ENCODE measurements around the gene APEX1. TPM values are rescaled to one million over a fixed set of nuclear protein-coding genes. Genes with fewer than 3 reads are reported as not detected.
"Not testable (repeated sequence)": the region's sequence is repeated elsewhere in the genome, so short reads cannot be mapped to it uniquely, and the experiment has no call there.

Gene APEX1
- total and polyA plus RNA-seq, 2 donors, result 128 to 159 TPM

- Histone ChIP-seq H3K4me3 (ENCODE audit: low read length in 2 of 2) (no peak overlapping the region), H3K27ac (ENCODE audit: low read depth in 1 of 2, low read length in 1 of 2) (peak overlapping the region; percentile 73 to 74), H3K4me1 (ENCODE audit: control insufficient read depth in 2 of 2, insufficient read depth in 2 of 2, low read length in 2 of 2) (peaks cover 9 to 13% of the 10 kb centered on the region in 2 donors), H3K36me3 (ENCODE audit: control insufficient read depth in 2 of 2, insufficient read depth in 2 of 2, low read length in 1 of 2) (peaks cover 8 to 10% of the 10 kb centered on the region in 2 donors), H3K27me3 (ENCODE audit: control insufficient read depth in 2 of 2, insufficient read depth in 1 of 2, low read length in 1 of 2) (no peaks in the 10 kb centered on the region), H3K9me3 (ENCODE audit: control insufficient read depth in 2 of 2, insufficient read depth in 1 of 2, low read length in 1 of 2) (no peaks in the 10 kb centered on the region)
- no peak for DNase-seq (ENCODE audit: low read depth in 6 of 9, low spot score in 9 of 9)
- 78% methylated on average over 2 of the region's 2 CpGs for WGBS
Observed at GRCh38 chr14:20441461-20441860, 13.6 kb upstream of the APEX1 start.

DNA sequence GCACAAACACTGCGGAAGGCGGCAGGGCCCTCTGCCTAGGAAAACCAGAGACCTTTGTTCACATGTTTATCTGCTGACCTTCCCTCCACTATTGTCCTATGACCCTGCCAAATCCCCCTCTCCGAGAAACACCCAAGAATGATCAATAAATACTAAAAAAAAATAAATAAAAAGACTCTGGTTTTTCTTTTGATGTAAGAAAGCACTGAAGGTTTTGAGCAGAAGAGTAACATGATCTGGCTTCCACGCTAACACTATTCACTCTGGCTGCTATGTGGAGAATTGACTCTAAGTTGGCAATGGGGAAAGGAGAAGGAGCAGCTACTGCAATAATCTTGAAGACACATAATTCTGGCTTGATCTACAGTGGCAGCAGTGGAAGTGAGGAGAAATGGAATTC lies 11.4 kb upstream of the APEX1 start:
- H3K4me3 ChIP-seq (ENCODE audit: low read length in 2 of 2); H3K27ac ChIP-seq (ENCODE audit: low read depth in 1 of 2, low read length in 1 of 2); H3K27me3 ChIP-seq (ENCODE audit: control insufficient read depth in 2 of 2, insufficient read depth in 1 of 2, low read length in 1 of 2); H3K9me3 ChIP-seq (ENCODE audit: control insufficient read depth in 2 of 2, insufficient read depth in 1 of 2, low read length in 1 of 2); DNase-seq (ENCODE audit: low read depth in 6 of 9, low spot score in 9 of 9): not testable (repeated sequence)
- WGBS, result 98% methylated on average over 2 of the region's 4 CpGs
- Histone ChIP-seq H3K4me1 (ENCODE audit: control insufficient read depth in 2 of 2, insufficient read depth in 2 of 2, low read length in 2 of 2) (peaks cover 9 to 13% of the 10 kb centered on the region in 2 donors), H3K36me3 (ENCODE audit: control insufficient read depth in 2 of 2, insufficient read depth in 2 of 2, low read length in 1 of 2) (peaks cover 30 to 31% of the 10 kb centered on the region in 2 donors)

DNA sequence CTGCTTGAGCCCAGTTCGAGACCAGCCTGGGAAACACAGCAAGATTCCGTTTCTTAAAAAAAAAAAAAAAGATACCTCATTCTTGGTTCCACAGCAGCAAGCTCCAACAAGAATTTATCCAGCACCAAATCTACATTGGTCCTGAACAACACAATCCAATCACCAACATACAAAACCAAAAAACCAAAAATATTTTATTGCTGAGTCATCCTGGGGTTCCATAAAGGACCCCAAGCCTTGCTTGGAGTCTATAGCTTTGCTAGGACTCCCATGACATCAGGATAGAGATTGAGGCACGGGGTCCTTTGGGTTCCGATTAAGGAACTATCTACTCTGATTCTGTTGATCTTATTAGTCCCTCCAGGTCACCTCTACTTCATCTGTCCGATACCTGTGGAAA lies 8.1 kb upstream of the APEX1 start:
- Histone ChIP-seq H3K4me3 (ENCODE audit: low read length in 2 of 2) (no peak overlapping the region), H3K36me3 (ENCODE audit: control insufficient read depth in 2 of 2, insufficient read depth in 2 of 2, low read length in 1 of 2) (peaks cover 52 to 53% of the 10 kb centered on the region in 2 donors), H3K4me1 (ENCODE audit: control insufficient read depth in 2 of 2, insufficient read depth in 2 of 2, low read length in 2 of 2) (peaks cover 0 to under 1% of the 10 kb centered on the region in 2 donors), H3K9me3 (ENCODE audit: control insufficient read depth in 2 of 2, insufficient read depth in 1 of 2, low read length in 1 of 2) (no peaks in the 10 kb centered on the region), H3K27ac (ENCODE audit: low read depth in 1 of 2, low read length in 1 of 2) (no peak overlapping the region), H3K27me3 (ENCODE audit: control insufficient read depth in 2 of 2, insufficient read depth in 1 of 2, low read length in 1 of 2) (no peaks in the 10 kb centered on the region)
- no peak for DNase-seq (ENCODE audit: low read depth in 6 of 9, low spot score in 9 of 9)
- 98% methylated on average over 5 of the region's 5 CpGs for whole genome bisulfite sequencing

GRCh38 chr14:20452831-20453230 lies 2.2 kb upstream of the APEX1 start:
- H3K9me3 ChIP-seq (ENCODE audit: control insufficient read depth in 2 of 2, insufficient read depth in 1 of 2, low read length in 1 of 2); DNase-seq (ENCODE audit: low read depth in 6 of 9, low spot score in 9 of 9); H3K4me3 ChIP-seq (ENCODE audit: low read length in 2 of 2); H3K27me3 ChIP-seq (ENCODE audit: control insufficient read depth in 2 of 2, insufficient read depth in 1 of 2, low read length in 1 of 2); H3K27ac ChIP-seq (ENCODE audit: low read depth in 1 of 2, low read length in 1 of 2): not testable (repeated sequence)
- 98% methylated on average over 8 of the region's 8 CpGs for WGBS
- peaks cover 46 to 51% of the 10 kb centered on the region in 2 donors for H3K36me3 ChIP-seq (ENCODE audit: control insufficient read depth in 2 of 2, insufficient read depth in 2 of 2, low read length in 1 of 2)
- peaks cover 16 to 18% of the 10 kb centered on the region in 2 donors for H3K4me1 ChIP-seq (ENCODE audit: control insufficient read depth in 2 of 2, insufficient read depth in 2 of 2, low read length in 2 of 2)

GRCh38 chr14:20455355-20456300 lies 602 bp downstream of the APEX1 start:
- Histone ChIP-seq H3K9me3 (ENCODE audit: control insufficient read depth in 2 of 2, insufficient read depth in 1 of 2, low read length in 1 of 2) (no peaks in the 10 kb centered on the region), H3K27me3 (ENCODE audit: control insufficient read depth in 2 of 2, insufficient read depth in 1 of 2, low read length in 1 of 2) (no peaks in the 10 kb centered on the region), H3K27ac (ENCODE audit: low read depth in 1 of 2, low read length in 1 of 2) (peak overlapping the region; percentile 91 to 99), H3K4me3 (ENCODE audit: low read length in 2 of 2) (peak overlapping the region; percentile 76 to 86), H3K36me3 (ENCODE audit: control insufficient read depth in 2 of 2, insufficient read depth in 2 of 2, low read length in 1 of 2) (peaks cover 40 to 52% of the 10 kb centered on the region in 2 donors), H3K4me1 (ENCODE audit: control insufficient read depth in 2 of 2, insufficient read depth in 2 of 2, low read length in 2 of 2) (peaks cover 23 to 26% of the 10 kb centered on the region in 2 donors)
- DNase-seq (ENCODE audit: low read depth in 6 of 9, low spot score in 9 of 9), result no peak
- WGBS, result 1% methylated on average over 39 of the region's 39 CpGs

GRCh38 chr14:20456971-20457370 lies 1.9 kb downstream of the APEX1 start:
- peaks cover 36 to 44% of the 10 kb centered on the region in 2 donors for H3K36me3 ChIP-seq (ENCODE audit: control insufficient read depth in 2 of 2, insufficient read depth in 2 of 2, low read length in 1 of 2)
- no peak for DNase-seq (ENCODE audit: low read depth in 6 of 9, low spot score in 9 of 9)
- no peak overlapping the region for H3K4me3 ChIP-seq (ENCODE audit: low read length in 2 of 2)
- no peaks in the 10 kb centered on the region for H3K9me3 ChIP-seq (ENCODE audit: control insufficient read depth in 2 of 2, insufficient read depth in 1 of 2, low read length in 1 of 2)
- no peak overlapping the region for H3K27ac ChIP-seq (ENCODE audit: low read depth in 1 of 2, low read length in 1 of 2)
- H3K4me1 ChIP-seq (ENCODE audit: control insufficient read depth in 2 of 2, insufficient read depth in 2 of 2, low read length in 2 of 2), result peaks cover 25 to 33% of the 10 kb centered on the region in 2 donors
- no peaks in the 10 kb centered on the region for H3K27me3 ChIP-seq (ENCODE audit: control insufficient read depth in 2 of 2, insufficient read depth in 1 of 2, low read length in 1 of 2)
- WGBS, result 95% methylated on average over 13 of the region's 13 CpGs

DNA sequence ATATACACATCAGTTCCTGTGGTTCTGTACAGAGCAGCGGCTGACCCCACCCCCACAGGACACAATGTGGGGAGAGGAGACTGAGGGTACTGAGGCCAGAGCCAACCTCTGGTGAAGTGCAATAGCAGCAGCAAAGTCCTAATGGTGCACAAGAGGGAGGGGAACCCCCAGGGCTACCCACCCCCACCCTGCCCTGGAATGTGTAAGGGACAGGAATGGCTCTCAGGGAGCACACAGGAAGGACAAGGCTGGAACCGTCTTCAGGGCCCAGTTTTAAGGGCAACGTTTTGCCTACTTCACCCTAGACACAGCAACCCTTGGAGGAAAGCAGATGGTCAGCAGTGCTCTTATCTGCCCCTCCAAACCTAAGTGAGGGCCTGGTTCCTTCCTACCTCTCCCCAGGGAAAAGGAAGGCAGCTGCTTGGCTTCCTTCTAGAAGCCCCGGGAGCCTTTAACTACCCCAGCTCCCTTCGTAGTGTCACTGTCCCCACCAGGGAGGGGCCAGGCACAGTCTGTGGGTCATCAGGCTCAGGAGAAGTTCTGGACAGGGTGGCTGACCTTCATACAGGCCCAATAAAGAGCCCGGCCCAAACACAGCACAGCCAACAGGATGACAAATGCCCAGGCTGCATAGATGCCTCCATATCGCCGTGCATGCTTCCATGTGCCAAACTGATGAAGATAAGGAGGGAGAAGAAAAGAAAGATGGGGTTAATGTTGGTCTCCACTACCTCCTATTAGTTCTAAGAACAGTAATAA lies 3.2 kb downstream of the APEX1 start:
- Histone ChIP-seq H3K27ac (ENCODE audit: low read depth in 1 of 2, low read length in 1 of 2) (no peak overlapping the region), H3K9me3 (ENCODE audit: control insufficient read depth in 2 of 2, insufficient read depth in 1 of 2, low read length in 1 of 2) (no peaks in the 10 kb centered on the region), H3K4me1 (ENCODE audit: control insufficient read depth in 2 of 2, insufficient read depth in 2 of 2, low read length in 2 of 2) (peaks cover 25 to 39% of the 10 kb centered on the region in 2 donors), H3K36me3 (ENCODE audit: control insufficient read depth in 2 of 2, insufficient read depth in 2 of 2, low read length in 1 of 2) (peaks cover 32 to 41% of the 10 kb centered on the region in 2 donors), H3K4me3 (ENCODE audit: low read length in 2 of 2) (no peak overlapping the region), H3K27me3 (ENCODE audit: control insufficient read depth in 2 of 2, insufficient read depth in 1 of 2, low read length in 1 of 2) (no peaks in the 10 kb centered on the region)
- 91% methylated on average over 8 of the region's 8 CpGs for WGBS
- DNase-seq (ENCODE audit: low read depth in 6 of 9, low spot score in 9 of 9), result no peak

DNA sequence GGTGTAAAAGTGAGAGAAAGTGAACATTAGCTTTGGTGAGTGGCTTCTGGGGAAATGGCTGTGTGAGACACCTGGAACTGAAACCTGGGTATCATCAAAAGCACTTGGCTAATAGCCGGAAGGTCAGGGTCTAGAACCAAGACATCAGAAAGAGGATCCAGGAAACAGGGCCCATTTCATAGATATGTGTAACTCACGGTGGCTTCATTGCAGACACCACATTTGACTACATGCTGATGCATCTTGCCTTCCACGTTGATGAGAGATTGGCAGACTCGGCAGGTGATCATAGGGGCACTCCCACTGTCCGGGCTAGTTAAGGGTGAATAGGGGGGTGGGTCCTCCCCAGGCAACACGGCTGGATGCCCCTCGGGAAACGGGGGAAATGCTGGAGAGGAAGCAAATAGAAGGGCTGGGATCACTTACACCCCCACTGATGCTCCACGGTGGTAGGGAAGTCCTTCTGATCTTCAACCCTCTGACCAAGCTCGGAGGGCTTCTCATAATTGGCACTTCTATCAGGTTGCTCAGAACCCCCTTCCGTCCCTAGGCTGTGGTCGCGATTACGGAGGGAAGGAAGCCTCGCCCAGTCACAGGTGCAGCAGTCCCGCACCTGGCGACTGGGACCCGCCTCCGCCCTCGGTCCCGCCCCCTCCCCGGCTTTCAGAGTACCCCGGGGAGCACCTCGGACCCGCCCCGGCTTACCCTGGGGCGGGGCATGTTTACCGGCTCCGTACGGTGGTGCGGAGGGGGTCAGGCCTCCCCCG lies 5.6 kb downstream of the APEX1 start:
- 8% methylated on average over 32 of the region's 32 CpGs for WGBS
- peak overlapping the region; percentile 77 to 85 for H3K4me3 ChIP-seq (ENCODE audit: low read length in 2 of 2)
- peak in 4 of 9 donors; percentile 55 to 81 (median 74) for DNase-seq (ENCODE audit: low read depth in 6 of 9, low spot score in 9 of 9)
- H3K9me3 ChIP-seq (ENCODE audit: control insufficient read depth in 2 of 2, insufficient read depth in 1 of 2, low read length in 1 of 2), result no peaks in the 10 kb centered on the region
- peak overlapping the region; percentile 95 to 97 for H3K27ac ChIP-seq (ENCODE audit: low read depth in 1 of 2, low read length in 1 of 2)
- no peaks in the 10 kb centered on the region for H3K27me3 ChIP-seq (ENCODE audit: control insufficient read depth in 2 of 2, insufficient read depth in 1 of 2, low read length in 1 of 2)
- H3K4me1 ChIP-seq (ENCODE audit: control insufficient read depth in 2 of 2, insufficient read depth in 2 of 2, low read length in 2 of 2), result peaks cover 19 to 30% of the 10 kb centered on the region in 2 donors
- H3K36me3 ChIP-seq (ENCODE audit: control insufficient read depth in 2 of 2, insufficient read depth in 2 of 2, low read length in 1 of 2), result peaks cover 32 to 41% of the 10 kb centered on the region in 2 donors
